GM21360 (cell line): Measurements from ENCODE around the gene CHCHD6.

Experiments used
- ATAC-seq: cut with Tn5 transposase; IDR thresholded peaks from one replicate; pipeline ENCODE4 v1.9.1; 2021; ENCODE audit warnings: mild to moderate bottlenecking, moderate library complexity; ENCODE audit not compliant: unreplicated experiment

Gene CHCHD6

GRCh38 chr3:126955004-126955790 lies 251.2 kb downstream of the CHCHD6 start:
- ATAC-seq = no peak

GRCh38 chr3:126956361-126956760 lies 252.3 kb downstream of the CHCHD6 start:
- ATAC-seq = no peak

- ATAC-seq = no peak
These were observed 253.0 kb downstream of the CHCHD6 start for GRCh38 chr3:126956866-126957650.

GRCh38 chr3:126957776-126958637 lies 254.0 kb downstream of the CHCHD6 start:
- ATAC-seq = no peak

GRCh38 chr3:126958638-126959085 lies 254.6 kb downstream of the CHCHD6 start:
- ATAC-seq = no peak

- ATAC-seq = no peak
These were observed 255.3 kb downstream of the CHCHD6 start for GRCh38 chr3:126959136-126959920.

GRCh38 chr3:126959921-126960603 lies 256.0 kb downstream of the CHCHD6 start:
- no peak for ATAC-seq

GRCh38 chr3:126960604-126960995 lies 256.6 kb downstream of the CHCHD6 start:
- no peak for ATAC-seq

GRCh38 chr3:126961191-126961790 lies 257.3 kb downstream of the CHCHD6 start:
- no peak for ATAC-seq

GRCh38 chr3:126961791-126962461 lies 257.9 kb downstream of the CHCHD6 start:
- ATAC-seq = no peak

- ATAC-seq = no peak
These were observed 258.7 kb downstream of the CHCHD6 start for GRCh38 chr3:126962756-126963155.

GRCh38 chr3:126963261-126964190 lies 259.5 kb downstream of the CHCHD6 start:
- no peak for ATAC-seq

- no peak for ATAC-seq
These were observed 260.2 kb downstream of the CHCHD6 start for GRCh38 chr3:126964261-126964660.

GRCh38 chr3:126964950-126965349 lies 260.9 kb downstream of the CHCHD6 start:
- ATAC-seq = no peak

GRCh38 chr3:126965526-126966080 lies 261.6 kb downstream of the CHCHD6 start:
- ATAC-seq = no peak

- no peak for ATAC-seq
These were observed 263.3 kb downstream of the CHCHD6 start for GRCh38 chr3:126967386-126967785.
